Iris pigment epithelial cell (primary cell): ENCODE data around the gene PKHD1.
A peak's percentile ranks its signal among the peaks of the same experiment; 100 is the strongest.
"Not testable (repeated sequence)": the region's sequence is repeated elsewhere in the genome, so short reads cannot be mapped to it uniquely, and the experiment has no call there.

ENCODE experiments used
- DNase-seq: peaks from one replicate; pipeline ENCODE4 v3.0.0-alpha.2; 2011; ENCODE audit warnings: low read depth

PKHD1 gene

GRCh38 chr6:51986864-51987263, 100.5 kb downstream of the PKHD1 start:
- no peak for DNase-seq

GRCh38 chr6:51983564-51983963, 103.8 kb downstream of the PKHD1 start:
- no peak for DNase-seq

GRCh38 chr6:51982695-51983094, 104.7 kb downstream of the PKHD1 start:
- DNase-seq, result not testable (repeated sequence)

- no peak for DNase-seq
Observed at GRCh38 chr6:51976374-51976773, 111.0 kb downstream of the PKHD1 start.

GRCh38 chr6:51972659-51973058, 114.8 kb downstream of the PKHD1 start:
- DNase-seq, result no peak

- no peak for DNase-seq
Observed at GRCh38 chr6:51968265-51968664, 119.1 kb downstream of the PKHD1 start.

- DNase-seq, result no peak
Observed at GRCh38 chr6:51965222-51965801, 122.1 kb downstream of the PKHD1 start.

- no peak for DNase-seq
Observed at GRCh38 chr6:51963980-51964379, 123.4 kb downstream of the PKHD1 start.

- DNase-seq, result no peak
Observed at GRCh38 chr6:51962354-51962753, 125.1 kb downstream of the PKHD1 start.

GRCh38 chr6:51960419-51960818, 127.0 kb downstream of the PKHD1 start:
- no peak for DNase-seq

GRCh38 chr6:51959744-51960383, 127.5 kb downstream of the PKHD1 start:
- peak; percentile 70 for DNase-seq

GRCh38 chr6:51954681-51955080, 132.7 kb downstream of the PKHD1 start:
- no peak for DNase-seq

- no peak for DNase-seq
Observed at GRCh38 chr6:51953246-51953645, 134.2 kb downstream of the PKHD1 start.

GRCh38 chr6:51951924-51952323, 135.5 kb downstream of the PKHD1 start:
- DNase-seq, result no peak

- DNase-seq, result no peak
Observed at GRCh38 chr6:51949526-51949925, 137.9 kb downstream of the PKHD1 start.

GRCh38 chr6:51939695-51940094, 147.7 kb downstream of the PKHD1 start:
- not testable (repeated sequence) for DNase-seq

- DNase-seq, result no peak
Observed at GRCh38 chr6:51936531-51937290, 150.7 kb downstream of the PKHD1 start.

- no peak for DNase-seq
Observed at GRCh38 chr6:51934098-51934497, 153.3 kb downstream of the PKHD1 start.

GRCh38 chr6:51932956-51933355, 154.5 kb downstream of the PKHD1 start:
- DNase-seq, result no peak

- DNase-seq, result no peak
Observed at GRCh38 chr6:51930602-51931001, 156.8 kb downstream of the PKHD1 start.

- DNase-seq, result no peak
Observed at GRCh38 chr6:51929934-51930574, 157.4 kb downstream of the PKHD1 start.

GRCh38 chr6:51928320-51928719, 159.1 kb downstream of the PKHD1 start:
- no peak for DNase-seq

- DNase-seq, result no peak
Observed at GRCh38 chr6:51927450-51927849, 160.0 kb downstream of the PKHD1 start.
